HEK293T (cell line): ENCODE results near the gene ASIC4.

Source experiments
- ARNT ChIP-seq: fragments of 450-650 bp; IDR thresholded peaks from 2 replicates; pipeline ENCODE4 v1.6.1; 2017; ENCODE audit warnings: mild to moderate bottlenecking
- BHLHE40 ChIP-seq: fragments of 450-650 bp; IDR thresholded peaks from 2 replicates; pipeline ENCODE4 v1.6.1; 2016; ENCODE audit warnings: mild to moderate bottlenecking, moderate library complexity, borderline replicate concordance
- CTBP1 ChIP-seq: fragments of 450-650 bp; IDR thresholded peaks from 2 replicates; pipeline ENCODE4 v1.6.1; 2016; ENCODE audit warnings: borderline replicate concordance
- ELF4 ChIP-seq: fragments of 450-650 bp; IDR thresholded peaks from 2 replicates; pipeline ENCODE4 v1.6.1; 2017; ENCODE audit warnings: antibody characterized with exemption
- FOXA1 ChIP-seq: fragments of 450-650 bp; IDR thresholded peaks from 2 replicates; pipeline ENCODE4 v1.6.1; 2016; ENCODE audit warnings: mild to moderate bottlenecking
- FOXK2 ChIP-seq: fragments of 450-650 bp; IDR thresholded peaks from 2 replicates; pipeline ENCODE4 v1.6.1; 2016; ENCODE audit warnings: mild to moderate bottlenecking
- HDGF ChIP-seq: fragments of 450-650 bp; IDR thresholded peaks from 2 replicates; pipeline ENCODE4 v1.6.1; 2017; ENCODE audit warnings: antibody characterized with exemption, borderline replicate concordance
- NFRKB ChIP-seq: fragments of 450-650 bp; IDR thresholded peaks from 2 replicates; pipeline ENCODE4 v1.6.1; 2016; ENCODE audit warnings: mild to moderate bottlenecking, moderate library complexity
- SP1 ChIP-seq: fragments of 450-650 bp; IDR thresholded peaks from 2 replicates; pipeline ENCODE4 v1.6.1; 2017
- SUZ12 ChIP-seq: fragments of 450-650 bp; IDR thresholded peaks from 2 replicates; pipeline ENCODE4 v1.6.1; 2016; ENCODE audit warnings: mild to moderate bottlenecking
- TARDBP ChIP-seq: fragments of 450-650 bp; IDR thresholded peaks from 2 replicates; pipeline ENCODE4 v1.6.1; 2016
- ZNF384 ChIP-seq: fragments of 450-650 bp; IDR thresholded peaks from 2 replicates; pipeline ENCODE4 v1.6.1; 2016
- TF ChIP-seq, protein P1 (sequence below): fragments of 450-650 bp; IDR thresholded peaks from 2 replicates; pipeline ENCODE4 v1.6.1; 2016

- TF ChIP-seq HDGF (no peak), FOXK2 (no peak), FOXA1 (no peak), ELF4 (no peak), TARDBP (no peak), BHLHE40 (no peak), SUZ12 (no peak), NFRKB (no peak), CTBP1 (no peak), ARNT (no peak), SP1 (no peak), ZNF384 (no peak)
- TF ChIP-seq, protein P1, sequence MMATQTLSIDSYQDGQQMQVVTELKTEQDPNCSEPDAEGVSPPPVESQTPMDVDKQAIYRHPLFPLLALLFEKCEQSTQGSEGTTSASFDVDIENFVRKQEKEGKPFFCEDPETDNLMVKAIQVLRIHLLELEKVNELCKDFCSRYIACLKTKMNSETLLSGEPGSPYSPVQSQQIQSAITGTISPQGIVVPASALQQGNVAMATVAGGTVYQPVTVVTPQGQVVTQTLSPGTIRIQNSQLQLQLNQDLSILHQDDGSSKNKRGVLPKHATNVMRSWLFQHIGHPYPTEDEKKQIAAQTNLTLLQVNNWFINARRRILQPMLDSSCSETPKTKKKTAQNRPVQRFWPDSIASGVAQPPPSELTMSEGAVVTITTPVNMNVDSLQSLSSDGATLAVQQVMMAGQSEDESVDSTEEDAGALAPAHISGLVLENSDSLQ = no peak
These were observed 31.1 kb downstream of the ASIC4 start for GRCh38 chr2:219545295-219545942.
